Common myeloid progenitor, CD34-positive (primary cell): Measurements from ENCODE around the gene FAM149B1.

ENCODE experiments used
- CTCF ChIA-PET: fragments of 350-600 bp; sonication (Branson Sonifier 250); formaldehyde crosslinking; loops from one replicate; lab custom pipeline; 2021; ENCODE audit warnings: antibody characterized with exemption; lab: Charles Lee
- POLR2A ChIA-PET: fragments of 350-600 bp; sonication (Branson Sonifier 250); formaldehyde crosslinking; loops from one replicate; lab custom pipeline; 2021; ENCODE audit warnings: antibody characterized with exemption; lab: Charles Lee
- DNase-seq, 3 donors: peaks; one replicate each; pipeline versions ENCODE4 v3.0.0 to v3.0.0-alpha.2; 2013
- H3K27ac ChIP-seq, 2 experiments: 1 replicate in 1 of 2; 2 replicates in 1 of 2; pipeline ENCODE4 v1.7.0; 2013; ENCODE audit warnings: inconsistent platforms in 2 of 2, low read length in 2 of 2, mild to moderate bottlenecking in 2 of 2, low read depth in 1 of 2, moderate library complexity in 1 of 2; ENCODE audit not compliant: severe bottlenecking in 2 of 2, insufficient read depth in 1 of 2, poor library complexity in 1 of 2
- H3K27me3 ChIP-seq, 5 experiments: replicated peaks in 2 of 5; 1 replicate in 3 of 5; 2 replicates in 2 of 5; pipeline versions ENCODE4 v1.6.1 to v1.7.0; 2013; ENCODE audit warnings: low read length in 4 of 5, mild to moderate bottlenecking in 2 of 5, moderate library complexity in 2 of 5, inconsistent platforms in 1 of 5; ENCODE audit not compliant: insufficient read depth in 5 of 5, control insufficient read depth in 4 of 5
- H3K36me3 ChIP-seq, 4 experiments: 1 replicate in 2 of 4; 2 replicates in 2 of 4; pipeline versions ENCODE4 v1.6.1 to v1.7.0; 2013; ENCODE audit warnings: low read length in 3 of 4, control low read depth in 1 of 4, mild to moderate bottlenecking in 1 of 4; ENCODE audit not compliant: control insufficient read depth in 4 of 4, insufficient read depth in 4 of 4
- H3K4me1 ChIP-seq, 4 experiments: 1 replicate in 3 of 4; 2 replicates in 1 of 4; pipeline versions ENCODE4 v1.6.1 to v1.7.1; 2013; ENCODE audit warnings: low read length in 3 of 4, mild to moderate bottlenecking in 3 of 4, control low read depth in 1 of 4, inconsistent platforms in 1 of 4, moderate library complexity in 1 of 4; ENCODE audit not compliant: control insufficient read depth in 4 of 4, insufficient read depth in 4 of 4; ENCODE audit errors: control extremely low read depth in 1 of 4
- H3K4me3 ChIP-seq, 7 experiments: 1 replicate in 4 of 7; 2 replicates in 3 of 7; pipeline versions ENCODE4 v1.5.1 to v1.7.0; 2013; ENCODE audit warnings: mild to moderate bottlenecking in 7 of 7, low read length in 6 of 7, moderate library complexity in 6 of 7, inconsistent platforms in 2 of 7, low read depth in 2 of 7, control low read depth in 1 of 7; ENCODE audit not compliant: insufficient read depth in 4 of 7, control insufficient read depth in 1 of 7; ENCODE audit errors: extremely low read depth in 1 of 7
- H3K9me3 ChIP-seq, 5 experiments: 1 replicate in 4 of 5; 2 replicates in 1 of 5; pipeline versions ENCODE4 v1.6.1 to v1.7.1; 2013; ENCODE audit warnings: low read length in 4 of 5, mild to moderate bottlenecking in 2 of 5, inconsistent platforms in 1 of 5, low read depth in 1 of 5, moderate library complexity in 1 of 5; ENCODE audit not compliant: control insufficient read depth in 4 of 5, insufficient read depth in 2 of 5; ENCODE audit errors: control extremely low read depth in 1 of 5
- WGBS: methylation state at CpG from one replicate; pipeline ENCODE4 v1.1.5; 2013; ENCODE audit not compliant: insufficient coverage; 5-methylcytosine and 5-hydroxymethylcytosine counted together

FAM149B1 gene

GRCh38 chr10:73220989-73221388 is 53.1 kb downstream of the FAM149B1 start:
- DNase-seq, result no peak
- Histone ChIP-seq H3K27me3 (no peaks in the 10 kb centered on the region), H3K36me3 (peaks cover 12 to 27% (median 19%) of the 10 kb centered on the region in 4 experiments), H3K9me3 (peaks cover 0 to 2% (median 0%) of the 10 kb centered on the region in 5 experiments), H3K4me1 (no peaks in the 10 kb centered on the region), H3K4me3 (no peak overlapping the region), H3K27ac (no peak overlapping the region)
- CTCF ChIA-PET, result no interaction called here
- POLR2A ChIA-PET, result no interaction called here
- no CpG with 5 or more reads among the region's 1 CpG for WGBS

GRCh38 chr10:73225518-73225917 is 57.6 kb downstream of the FAM149B1 start:
- POLR2A ChIA-PET, result no interaction called here
- Histone ChIP-seq H3K4me1 (peaks cover 0 to 23% (median 10%) of the 10 kb centered on the region in 4 experiments), H3K27ac (no peak overlapping the region), H3K36me3 (peaks cover 0 to 11% (median 5%) of the 10 kb centered on the region in 4 experiments), H3K4me3 (no peak overlapping the region), H3K9me3 (no peaks in the 10 kb centered on the region), H3K27me3 (no peaks in the 10 kb centered on the region)
- CTCF ChIA-PET, result no interaction called here
- no peak for DNase-seq

DNA sequence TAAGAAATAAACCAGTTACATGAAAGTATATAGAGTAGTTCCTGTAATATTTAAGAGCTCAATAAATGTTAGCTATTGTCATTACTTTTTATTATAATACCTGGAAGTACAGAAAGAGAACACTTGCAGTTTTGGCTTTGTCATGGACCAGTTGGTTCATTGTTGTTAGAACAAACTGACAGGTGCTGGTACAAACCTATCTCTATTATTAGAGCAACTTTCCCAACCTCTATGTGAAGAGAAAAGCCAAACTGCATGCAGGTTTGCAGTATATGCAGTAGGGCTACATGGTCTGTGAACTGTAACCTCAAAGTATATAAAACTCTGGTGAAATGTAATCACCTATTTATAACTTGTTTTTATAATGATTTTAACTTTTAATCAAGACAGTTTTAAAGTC is 58.7 kb downstream of the FAM149B1 start:
- POLR2A ChIA-PET, result no interaction called here

GRCh38 chr10:73228247-73228646 is 60.3 kb downstream of the FAM149B1 start:
- no peak for DNase-seq
- WGBS, result 86% methylated on average over 2 of the region's 3 CpGs
- Histone ChIP-seq H3K4me3 (no peak overlapping the region), H3K36me3 (peaks cover 8 to 22% (median 15%) of the 10 kb centered on the region in 4 experiments), H3K27me3 (no peaks in the 10 kb centered on the region), H3K27ac (peak overlapping the region in 1 of 2 experiments; percentile 10), H3K4me1 (peaks cover 0 to 24% (median 10%) of the 10 kb centered on the region in 4 experiments), H3K9me3 (no peaks in the 10 kb centered on the region)
- POLR2A ChIA-PET, result no interaction called here
- CTCF ChIA-PET, result no interaction called here

More for the DNA sequence above, 58.7 kb downstream of the FAM149B1 start:
- Histone ChIP-seq H3K36me3 (peaks cover 2 to 11% (median 8%) of the 10 kb centered on the region in 4 experiments), H3K4me1 (peaks cover 0 to 24% (median 10%) of the 10 kb centered on the region in 4 experiments), H3K27me3 (no peaks in the 10 kb centered on the region), H3K27ac (no peak overlapping the region), H3K9me3 (no peaks in the 10 kb centered on the region), H3K4me3 (no peak overlapping the region)
- no peak for DNase-seq
- CTCF ChIA-PET, result interaction anchor here (1.0 kb wide), 1 partner anchor 30 kb away, joined by 3 read pairs; no protein-coding TSS in a partner anchor

DNA sequence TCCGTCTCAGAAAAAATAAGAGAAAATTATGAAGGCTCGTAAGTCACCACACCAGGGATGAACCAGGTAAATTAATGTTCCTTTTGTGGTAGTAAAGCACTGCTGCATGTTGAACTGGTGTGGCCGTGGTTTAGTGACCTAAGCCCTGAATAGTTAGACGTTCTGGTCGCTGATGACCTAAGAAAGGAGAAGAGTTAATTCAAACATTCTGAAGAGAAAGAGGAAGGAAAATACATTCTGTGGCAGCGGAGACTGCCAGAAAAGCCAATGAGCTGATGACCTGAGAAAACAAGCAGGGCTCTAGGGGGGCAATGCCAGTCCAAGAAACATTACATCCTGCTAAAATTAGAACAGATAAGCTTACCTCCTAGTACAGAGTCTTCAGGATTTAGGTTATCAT is 61.6 kb downstream of the FAM149B1 start:
- CTCF ChIA-PET, result no interaction called here
- Histone ChIP-seq H3K27ac (peak overlapping the region in 1 of 2 experiments; percentile 7), H3K4me1 (peaks cover 0 to 24% (median 10%) of the 10 kb centered on the region in 4 experiments), H3K9me3 (no peaks in the 10 kb centered on the region), H3K27me3 (no peaks in the 10 kb centered on the region), H3K36me3 (peaks cover 8 to 33% (median 22%) of the 10 kb centered on the region in 4 experiments), H3K4me3 (peak overlapping the region in 1 of 7 experiments; percentile 43)
- peak in 2 of 3 donors; percentile 37 to 49 for DNase-seq
- 29% methylated on average over 5 of the region's 6 CpGs for WGBS
- POLR2A ChIA-PET, result no interaction called here

- CTCF ChIA-PET, result interaction anchor here (0.9 to 2.0 kb wide), 5 partner anchors 11 to 31 kb away, joined by 3 to 8 read pairs (median 7); partner anchors contain the start of genes DNAJC9 and MRPS16
- Histone ChIP-seq H3K27ac (no peak overlapping the region), H3K4me3 (no peak overlapping the region), H3K4me1 (peaks cover 0 to 24% (median 10%) of the 10 kb centered on the region in 4 experiments), H3K9me3 (no peaks in the 10 kb centered on the region), H3K27me3 (no peaks in the 10 kb centered on the region), H3K36me3 (peaks cover 14 to 57% (median 31%) of the 10 kb centered on the region in 4 experiments)
- POLR2A ChIA-PET, result no interaction called here
- peak; percentile 38 to 68 (median 66) for DNase-seq
- 97% methylated on average over 6 of the region's 8 CpGs for WGBS
These were observed 65.0 kb downstream of the FAM149B1 start for GRCh38 chr10:73232887-73233286.

DNA sequence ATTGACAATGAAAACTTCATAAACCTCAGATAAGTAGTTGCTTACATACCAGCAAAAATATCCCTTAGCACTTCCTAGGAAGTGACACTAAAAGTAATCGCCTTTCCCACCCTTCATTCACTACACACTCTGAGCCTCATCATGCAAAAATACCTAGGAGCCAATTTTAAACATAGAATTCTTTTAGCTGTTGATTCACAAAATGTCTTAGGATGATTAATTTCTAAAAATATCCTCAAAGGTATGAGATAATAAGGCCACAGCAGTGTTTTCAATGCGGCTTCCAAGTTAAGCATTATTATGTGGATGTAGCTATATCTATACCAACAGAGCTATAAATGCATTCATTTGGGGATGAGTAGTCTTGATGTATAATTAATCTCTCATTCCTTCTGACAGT is 66.0 kb downstream of the FAM149B1 start:
- 100% methylated on average over 1 of the region's 2 CpGs for WGBS
- Histone ChIP-seq H3K4me3 (no peak overlapping the region), H3K27me3 (no peaks in the 10 kb centered on the region), H3K36me3 (peaks cover 12 to 65% (median 33%) of the 10 kb centered on the region in 4 experiments), H3K27ac (no peak overlapping the region), H3K4me1 (peaks cover 0 to 17% (median 10%) of the 10 kb centered on the region in 4 experiments), H3K9me3 (no peaks in the 10 kb centered on the region)
- POLR2A ChIA-PET, result no interaction called here
- DNase-seq, result no peak
- CTCF ChIA-PET, result interaction anchor here (1.1 to 2.0 kb wide), 3 partner anchors 13 to 20 kb away, joined by 3 to 8 read pairs (median 8); partner anchors contain the start of genes DNAJC9 and MRPS16
